ENCODE measurements around the gene CNTN4. TPM values are rescaled to one million over a fixed set of nuclear protein-coding genes. Genes with fewer than 3 reads are reported as not detected.

The CNTN4 gene
- total and polyA plus RNA-seq, 2 of the 8 experiments (the other 6 are each of a cell fraction or from before 2014, with no cell fraction given) = 0.41 to 2.2 TPM

GRCh38 chr3:2655229-2655701 lies 556.6 kb downstream of the CNTN4 start:
- TF ChIP-seq BACH1 (IDR thresholded peaks at IDR 0.05; ENCODE audit: low read length) (no peak), SAP30 (IDR thresholded peaks at IDR 0.05; ENCODE audit: insufficient read depth, insufficient replicate concordance, low read length) (no peak), TEAD4 (IDR thresholded peaks at IDR 0.05; ENCODE audit: low read depth, low read length) (no peak), ATF3 (IDR thresholded peaks at IDR 0.05; ENCODE audit: insufficient read depth, low read depth, low read length) (no peak), KDM4A (IDR thresholded peaks at IDR 0.05; ENCODE audit: low read depth, low read length, severe bottlenecking) (no peak), CTCF (IDR thresholded peaks at IDR 0.05; ENCODE audit: control extremely low read depth in 1 of 3, insufficient read depth in 1 of 3, low read depth in 1 of 3, low read length in 3 of 3) (no peak), NRF1 (IDR thresholded peaks at IDR 0.05; ENCODE audit: low read depth, low read length) (no peak), POLR2A (IDR thresholded peaks at IDR 0.05; ENCODE audit: control extremely low read depth in 1 of 2, low read depth in 2 of 2, low read length in 2 of 2) (no peak), SP1 (IDR thresholded peaks at IDR 0.05; ENCODE audit: low read depth, low read length) (no peak)
- H3K27ac ChIP-seq (ENCODE audit: low read depth, low read length) = no peak overlapping the region
- no peak overlapping the region for H2BK120ac ChIP-seq (replicated peaks; ENCODE audit: low read depth, low read length)
- H3K4me2 ChIP-seq (ENCODE audit: insufficient read depth in 1 of 2, low read depth in 2 of 2, low read length in 2 of 2) = peak overlapping the region; percentile 3 to 40; a peak in 1 of 4 replicates
- no peak overlapping the region for H3K23ac ChIP-seq (ENCODE audit: insufficient read length)
- H3K4me1 ChIP-seq (replicated peaks in 1 of 4; ENCODE audit: control insufficient read depth in 3 of 4, insufficient read depth in 4 of 4, low read length in 3 of 4) = peaks cover 2 to 29% (median 10%) of the 10 kb centered on the region in 4 experiments
- no peaks in the 10 kb centered on the region for H3K9me3 ChIP-seq (ENCODE audit: insufficient read depth in 2 of 2, low read depth in 1 of 2, low read length in 1 of 2)
- DNase-seq (ENCODE audit: low read depth in 1 of 2, low spot score in 2 of 2) (no peak), FAIRE-seq (no peak)
- H3K23me2 ChIP-seq (ENCODE audit: low read depth, low read length) = no peaks in the 10 kb centered on the region
- H3K4ac ChIP-seq (replicated peaks; ENCODE audit: insufficient read length, low read depth, low read length) = no peak overlapping the region
- no peaks in the 10 kb centered on the region for H4K20me1 ChIP-seq (replicated peaks in 1 of 2; ENCODE audit: control insufficient read depth in 1 of 2, insufficient read depth in 2 of 2, low read length in 2 of 2)
- H3K9ac ChIP-seq (replicated peaks in 1 of 4; ENCODE audit: extremely low read depth in 1 of 4, low read depth in 3 of 4, low read length in 3 of 4) = no peak overlapping the region
- no peak overlapping the region for H3K14ac ChIP-seq (ENCODE audit: insufficient read length)
- H3K4me3 ChIP-seq (ENCODE audit: extremely low read depth in 1 of 4, insufficient read depth in 2 of 4, low read depth in 3 of 4, low read length in 4 of 4) = peak overlapping the region in 1 of 4 experiments; percentile 23; a peak in 1 of 8 replicates
- H2BK5ac ChIP-seq (ENCODE audit: low read depth, low read length) = no peak overlapping the region
- ChIA-PET POLR2A (ENCODE audit: partially characterized antibody) (no interaction called here), CTCF (ENCODE audit: partially characterized antibody) (interaction anchor here (0.7 to 1.0 kb wide), 2 partner anchors 15 to 267 kb away, joined by 3 to 4 read pairs; no protein-coding TSS in a partner anchor)
- H2AFZ ChIP-seq (ENCODE audit: low read length) = no peak overlapping the region
- H3K79me2 ChIP-seq (ENCODE audit: control insufficient read depth in 1 of 2, insufficient read depth in 2 of 2, low read length in 2 of 2) = no peaks in the 10 kb centered on the region
- no peak overlapping the region for H4K5ac ChIP-seq (ENCODE audit: insufficient read length, low read depth, low read length)
- no peak overlapping the region for H2AK5ac ChIP-seq (ENCODE audit: low read depth, low read length)
- H4K8ac ChIP-seq (ENCODE audit: extremely low read depth, insufficient read depth, low read length) = no peak overlapping the region
- no peaks in the 10 kb centered on the region for H3K27me3 ChIP-seq (replicated peaks in 1 of 4; ENCODE audit: control insufficient read depth in 3 of 4, extremely low read depth in 1 of 4, insufficient read depth in 3 of 4, low read length in 3 of 4)
- WGBS, 2 experiments (ENCODE audit: extremely low coverage in 1 of 2, insufficient coverage in 1 of 2, insufficient read length in 1 of 2, insufficient replicate concordance in 2 of 2, low coverage in 1 of 2, low lambda C conversion rate in 2 of 2, missing lambda C conversion rate in 1 of 2) = 50% methylated on average over 1 of the region's 1 CpG; no CpG with 5 or more reads in 1 of the 2 experiments
- H2BK12ac ChIP-seq (ENCODE audit: low read depth, low read length) = no peak overlapping the region
- H2BK15ac ChIP-seq (ENCODE audit: low read length) = no peak overlapping the region
- no peaks in the 10 kb centered on the region for H3K36me3 ChIP-seq (ENCODE audit: control insufficient read depth in 2 of 4, insufficient read depth in 4 of 4, low read length in 3 of 4)
- no peak overlapping the region for H3K18ac ChIP-seq (ENCODE audit: extremely low read depth, low read length)
- H3K56ac ChIP-seq (replicated peaks; ENCODE audit: insufficient read length, low read depth, low read length) = no peak overlapping the region
- no peak overlapping the region for H2BK20ac ChIP-seq (ENCODE audit: low read length)
- H4K91ac ChIP-seq (replicated peaks; ENCODE audit: insufficient read length, low read length) = no peak overlapping the region
- H3K79me1 ChIP-seq (ENCODE audit: low read depth, low read length) = no peaks in the 10 kb centered on the region
